ENCODE measurements around the gene USP26.
"Not testable (repeated sequence)": the region's sequence is repeated elsewhere in the genome, so short reads cannot be mapped to it uniquely, and the experiment has no call there.

USP26 gene

DNA sequence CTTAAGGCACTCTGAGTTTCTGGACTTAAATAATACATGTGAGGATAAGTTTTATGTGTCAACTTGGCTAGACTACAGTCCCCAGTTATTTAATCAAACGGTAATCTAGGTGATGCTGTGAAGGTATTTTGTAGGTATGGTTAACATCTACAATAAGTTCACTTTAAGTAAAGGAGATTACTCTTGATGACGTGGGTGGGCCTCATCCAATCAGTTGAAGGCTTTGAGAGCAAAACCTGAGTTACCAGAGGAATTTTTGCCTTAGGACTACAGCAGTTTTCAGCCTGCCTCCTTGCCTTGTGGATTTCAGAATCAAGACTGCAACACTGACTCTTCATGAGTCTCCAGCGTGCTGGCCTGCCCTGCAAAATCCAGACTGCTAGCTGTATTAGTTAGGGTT is 78.7 kb downstream of the USP26 start:
- DNase-seq: no peak

- DNase-seq: no peak
These were observed 89.5 kb downstream of the USP26 start for GRCh38 chrX:133007458-133007857.

- DNase-seq: no peak
These were observed 91.3 kb downstream of the USP26 start for GRCh38 chrX:133005616-133006015.

DNA sequence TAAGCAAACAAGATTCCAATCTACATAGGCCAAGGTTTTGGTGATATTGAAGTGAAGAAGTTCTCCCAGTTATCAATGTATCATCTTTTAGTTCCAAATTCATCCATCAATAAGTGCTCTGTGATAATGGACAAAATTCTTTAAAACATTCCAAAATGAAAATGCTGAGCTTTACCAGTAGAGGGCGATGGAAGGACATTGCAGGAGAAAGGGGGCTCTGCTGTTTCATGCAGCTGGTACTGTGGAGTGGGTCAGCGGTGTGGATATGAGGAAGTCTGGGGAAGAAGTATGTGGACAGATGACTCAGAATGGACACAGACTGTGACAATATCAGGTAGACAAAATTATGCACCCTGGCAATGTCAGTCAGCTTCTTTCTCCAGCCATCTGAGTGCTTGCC is 91.9 kb downstream of the USP26 start:
- DNase-seq: peak in 1 of 56 donors; percentile 0

- DNase-seq: no peak
These were observed 97.7 kb downstream of the USP26 start for GRCh38 chrX:132999209-132999608.

GRCh38 chrX:132990835-132991234 is 106.1 kb downstream of the USP26 start:
- DNase-seq: no peak

DNA sequence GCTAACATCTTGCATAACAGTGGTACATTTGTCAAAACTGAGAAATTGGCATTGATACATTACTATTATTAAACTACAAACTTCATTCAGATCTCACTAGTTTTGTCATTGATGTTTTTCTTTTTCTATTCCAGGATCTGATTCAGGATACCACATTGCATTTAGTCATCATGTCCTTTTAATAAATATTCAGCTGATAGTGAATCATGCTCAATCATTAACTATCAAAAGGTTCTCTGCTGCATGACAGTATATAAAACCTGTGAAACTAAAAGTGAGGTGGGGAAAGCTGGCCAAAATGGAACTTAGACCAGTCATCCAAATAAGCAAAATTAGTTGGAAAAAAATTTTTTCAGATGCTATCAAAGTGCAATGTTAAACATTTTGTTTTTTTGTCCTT is 110.4 kb downstream of the USP26 start:
- DNase-seq: no peak

DNA sequence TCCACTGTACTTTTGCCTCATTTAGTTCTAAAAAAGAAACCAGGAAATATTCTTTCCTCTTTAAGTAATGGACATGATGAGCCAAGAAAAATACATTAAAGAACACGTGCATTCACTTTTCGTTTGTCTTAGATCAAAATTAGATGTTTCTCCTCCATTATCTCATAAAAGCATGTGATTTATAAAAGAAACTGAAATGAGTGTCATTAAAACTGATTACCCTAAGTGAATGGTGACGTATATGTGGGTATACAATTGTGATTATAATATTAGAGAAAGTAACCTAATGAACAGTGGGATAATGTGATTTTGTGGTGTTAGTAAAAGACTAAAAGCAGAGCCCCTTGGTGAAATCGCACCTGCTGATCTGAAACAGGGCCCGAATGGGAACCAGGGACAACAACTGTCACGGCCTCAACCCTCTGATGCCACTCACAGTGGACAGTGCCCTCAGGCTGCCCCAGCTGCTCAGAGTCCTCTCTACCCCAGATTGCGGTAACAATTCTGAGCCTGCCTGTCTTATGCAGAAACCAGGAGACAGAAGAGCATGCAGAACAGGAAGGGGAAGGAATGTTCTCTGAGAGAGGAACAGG is 112.8 kb downstream of the USP26 start:
- no peak for DNase-seq

- DNase-seq: no peak
These were observed 113.4 kb downstream of the USP26 start for GRCh38 chrX:132983496-132983895.

- not testable (repeated sequence) for DNase-seq
These were observed 116.9 kb downstream of the USP26 start for GRCh38 chrX:132980035-132980434.

Measured in amygdala (tissue), 56 donors.